ENCODE results near the gene DNM3. TPM values are rescaled to one million over a fixed set of nuclear protein-coding genes. Genes with fewer than 3 reads are reported as not detected.

Gene DNM3
- polyA plus RNA-seq, 1 donor (not counting 4 experiments of a cell fraction or from before 2014, with no cell fraction given): 2.0 TPM

GRCh38 chr1:171922999-171923398, 81.7 kb downstream of the DNM3 start:
- FAIRE-seq: no peak
- H3K4me1 ChIP-seq (ENCODE audit: control insufficient read depth, extremely low read depth, insufficient read depth, low read length): no peaks in the 10 kb centered on the region
- H3K27ac ChIP-seq (ENCODE audit: control insufficient read depth, insufficient read depth, low read length): no peak overlapping the region
- H2AFZ ChIP-seq (ENCODE audit: control insufficient read depth, low read length): no peak overlapping the region
- no peak overlapping the region for H3K4me2 ChIP-seq (ENCODE audit: control insufficient read depth, extremely low read depth, insufficient read depth, low read depth, low read length)
- no peaks in the 10 kb centered on the region for H3K27me3 ChIP-seq (ENCODE audit: control insufficient read depth, extremely low read depth, insufficient read depth, low read length)
- TF ChIP-seq EZH2 (IDR thresholded peaks at IDR 0.05; ENCODE audit: low read length) (no peak), CTCF (optimal IDR thresholded peaks at IDR 0.05 in 1 of 3, IDR thresholded peaks at IDR 0.05 in 1 of 3, conservative IDR thresholded peaks at IDR 0.05 in 1 of 3; ENCODE audit: extremely low read depth in 1 of 3, insufficient read depth in 2 of 3, low read length in 3 of 3) (no peak)
- H3K36me3 ChIP-seq (ENCODE audit: control insufficient read depth in 2 of 2, extremely low read depth in 1 of 2, insufficient read depth in 2 of 2, low read length in 2 of 2): no peaks in the 10 kb centered on the region
- dilution Hi-C loops (cut with MboI; ENCODE audit: extremely low pct_ligation_motif_present, low sequenced_read_pairs): no loop called here
- H3K4me3 ChIP-seq (ENCODE audit: control insufficient read depth in 2 of 3, extremely low read depth in 1 of 3, insufficient read depth in 2 of 3, low read depth in 1 of 3, low read length in 3 of 3): no peak overlapping the region
- no peak for DNase-seq (ENCODE audit: low read depth, low spot score)
- H3K9ac ChIP-seq (ENCODE audit: control insufficient read depth, extremely low read depth, insufficient read depth, low read length): no peak overlapping the region
- no peaks in the 10 kb centered on the region for H3K9me3 ChIP-seq (ENCODE audit: control insufficient read depth, low read depth, low read length)
- H4K20me1 ChIP-seq (ENCODE audit: control insufficient read depth, extremely low read depth, insufficient read depth, low read length): no peaks in the 10 kb centered on the region
- H3K79me2 ChIP-seq (ENCODE audit: control insufficient read depth, insufficient read depth, low read length): no peaks in the 10 kb centered on the region
- no peaks in the 10 kb centered on the region for H3K9me1 ChIP-seq (ENCODE audit: control insufficient read depth, extremely low read depth, insufficient read depth, low read length)

- H3K4me3 ChIP-seq (ENCODE audit: control insufficient read depth in 2 of 3, extremely low read depth in 1 of 3, insufficient read depth in 2 of 3, low read depth in 1 of 3, low read length in 3 of 3): no peak overlapping the region
- H3K4me2 ChIP-seq (ENCODE audit: control insufficient read depth, extremely low read depth, insufficient read depth, low read depth, low read length): no peak overlapping the region
- H3K4me1 ChIP-seq (ENCODE audit: control insufficient read depth, extremely low read depth, insufficient read depth, low read length): no peaks in the 10 kb centered on the region
- no peaks in the 10 kb centered on the region for H3K9me1 ChIP-seq (ENCODE audit: control insufficient read depth, extremely low read depth, insufficient read depth, low read length)
- no peaks in the 10 kb centered on the region for H4K20me1 ChIP-seq (ENCODE audit: control insufficient read depth, extremely low read depth, insufficient read depth, low read length)
- DNase-seq (ENCODE audit: low read depth, low spot score): no peak
- FAIRE-seq: no peak
- no peaks in the 10 kb centered on the region for H3K27me3 ChIP-seq (ENCODE audit: control insufficient read depth, extremely low read depth, insufficient read depth, low read length)
- no peaks in the 10 kb centered on the region for H3K36me3 ChIP-seq (ENCODE audit: control insufficient read depth in 2 of 2, extremely low read depth in 1 of 2, insufficient read depth in 2 of 2, low read length in 2 of 2)
- TF ChIP-seq EZH2 (IDR thresholded peaks at IDR 0.05; ENCODE audit: low read length): no peak
- peak in 2 of 3 experiments; percentile 3 to 24 for TF ChIP-seq CTCF (optimal IDR thresholded peaks at IDR 0.05 in 1 of 3, IDR thresholded peaks at IDR 0.05 in 1 of 3, conservative IDR thresholded peaks at IDR 0.05 in 1 of 3; ENCODE audit: extremely low read depth in 1 of 3, insufficient read depth in 2 of 3, low read length in 3 of 3)
- H3K79me2 ChIP-seq (ENCODE audit: control insufficient read depth, insufficient read depth, low read length): no peaks in the 10 kb centered on the region
- H3K9ac ChIP-seq (ENCODE audit: control insufficient read depth, extremely low read depth, insufficient read depth, low read length): no peak overlapping the region
- H2AFZ ChIP-seq (ENCODE audit: control insufficient read depth, low read length): no peak overlapping the region
- dilution Hi-C loops (cut with MboI; ENCODE audit: extremely low pct_ligation_motif_present, low sequenced_read_pairs): no loop called here
- H3K27ac ChIP-seq (ENCODE audit: control insufficient read depth, insufficient read depth, low read length): no peak overlapping the region
- H3K9me3 ChIP-seq (ENCODE audit: control insufficient read depth, low read depth, low read length): no peaks in the 10 kb centered on the region
These were observed 87.8 kb downstream of the DNM3 start for GRCh38 chr1:171929121-171929520.
